ENCODE results near the gene SOBP.

DNA sequence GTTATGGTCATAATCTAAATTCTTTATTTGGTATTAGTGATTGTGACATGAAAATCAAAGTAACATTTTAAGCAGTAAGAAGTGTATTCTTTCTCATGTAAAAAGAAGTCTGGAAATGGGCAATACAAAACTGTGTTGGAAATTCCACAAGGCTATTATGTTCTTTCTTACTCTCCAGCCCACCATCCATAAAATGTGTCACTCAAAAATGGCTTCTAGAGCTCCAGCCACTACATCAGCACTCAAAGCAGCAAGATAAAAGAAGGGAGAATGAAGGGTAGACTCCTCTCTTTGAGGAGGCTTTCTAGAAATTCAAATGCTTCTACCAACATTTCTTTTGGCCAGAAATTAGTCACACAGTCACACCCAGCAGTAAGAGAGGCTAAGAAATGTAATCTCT is 49.0 kb upstream of the SOBP start:
- TF ChIP-seq CTCF (IDR thresholded peaks at IDR 0.05): no peak
- no peak for TF ChIP-seq POLR2A (IDR thresholded peaks at IDR 0.05)
